CD4-positive, alpha-beta T cell treated with Interleukin-10 for 1 hour (primary cell): ENCODE results near the gene FAM222B.

Source experiments
- DNase-seq: peaks from one replicate; pipeline ENCODE4 v3.0.0-alpha.2; 2020

Gene FAM222B

GRCh38 chr17:28710861-28711722 is 131.5 kb downstream of the FAM222B start:
- DNase-seq = peak; percentile 94

- no peak for DNase-seq
These were observed 135.3 kb downstream of the FAM222B start for GRCh38 chr17:28707339-28707720.

DNA sequence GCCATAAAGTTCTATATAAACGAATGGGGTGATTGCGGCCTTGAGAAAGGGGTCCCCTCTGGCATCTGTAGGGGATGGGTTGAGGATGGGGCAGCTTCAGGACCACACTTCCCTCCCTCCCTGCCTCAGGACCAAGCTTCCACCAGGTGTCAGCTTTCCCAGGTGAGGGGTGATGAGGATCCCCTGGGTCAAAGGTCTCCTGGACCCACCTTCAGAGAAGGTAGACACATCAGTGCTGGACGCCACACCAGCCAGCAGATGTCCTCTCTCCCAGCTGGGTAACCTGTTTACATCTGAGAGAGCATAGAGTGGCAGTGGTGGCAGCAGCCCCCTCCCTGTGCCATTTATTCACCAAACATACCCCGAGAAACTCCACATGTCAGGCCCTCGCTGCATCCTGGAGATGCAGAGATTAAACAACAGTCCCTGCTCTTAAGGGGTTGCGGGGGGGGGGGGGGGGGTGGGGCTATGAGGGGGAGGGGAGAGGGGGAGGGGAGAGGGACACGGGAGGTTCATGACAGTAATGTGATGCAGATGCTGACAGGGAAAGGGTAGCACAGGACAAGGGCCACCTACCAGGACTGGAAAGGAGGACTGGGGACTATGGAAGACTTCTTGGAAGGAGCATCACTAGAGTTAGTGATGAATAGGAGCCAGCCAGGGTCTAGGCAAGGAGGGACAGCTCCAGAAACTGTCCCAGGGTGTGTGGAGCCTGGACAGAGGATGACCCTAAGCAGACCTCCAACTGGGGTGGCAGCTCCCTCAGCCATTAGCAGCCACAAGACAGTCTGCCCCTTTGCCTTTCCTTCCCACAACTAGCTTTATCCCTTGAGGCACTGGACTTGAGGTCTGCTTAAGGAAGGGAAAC is 135.9 kb downstream of the FAM222B start:
- no peak for DNase-seq
